HG02763 (cell line): ENCODE results near the gene VKORC1L1.
"Not testable (repeated sequence)": the region's sequence is repeated elsewhere in the genome, so short reads cannot be mapped to it uniquely, and the experiment has no call there.

Experiments used
- ATAC-seq: cut with Tn5 transposase; IDR thresholded peaks from one replicate; pipeline ENCODE4 v1.9.1; 2021; ENCODE audit warnings: mild to moderate bottlenecking, moderate library complexity; ENCODE audit not compliant: unreplicated experiment

Gene VKORC1L1

GRCh38 chr7:65884983-65885382 is 12.1 kb downstream of the VKORC1L1 start:
- not testable (repeated sequence) for ATAC-seq

GRCh38 chr7:65885533-65885932 is 12.7 kb downstream of the VKORC1L1 start:
- not testable (repeated sequence) for ATAC-seq

DNA sequence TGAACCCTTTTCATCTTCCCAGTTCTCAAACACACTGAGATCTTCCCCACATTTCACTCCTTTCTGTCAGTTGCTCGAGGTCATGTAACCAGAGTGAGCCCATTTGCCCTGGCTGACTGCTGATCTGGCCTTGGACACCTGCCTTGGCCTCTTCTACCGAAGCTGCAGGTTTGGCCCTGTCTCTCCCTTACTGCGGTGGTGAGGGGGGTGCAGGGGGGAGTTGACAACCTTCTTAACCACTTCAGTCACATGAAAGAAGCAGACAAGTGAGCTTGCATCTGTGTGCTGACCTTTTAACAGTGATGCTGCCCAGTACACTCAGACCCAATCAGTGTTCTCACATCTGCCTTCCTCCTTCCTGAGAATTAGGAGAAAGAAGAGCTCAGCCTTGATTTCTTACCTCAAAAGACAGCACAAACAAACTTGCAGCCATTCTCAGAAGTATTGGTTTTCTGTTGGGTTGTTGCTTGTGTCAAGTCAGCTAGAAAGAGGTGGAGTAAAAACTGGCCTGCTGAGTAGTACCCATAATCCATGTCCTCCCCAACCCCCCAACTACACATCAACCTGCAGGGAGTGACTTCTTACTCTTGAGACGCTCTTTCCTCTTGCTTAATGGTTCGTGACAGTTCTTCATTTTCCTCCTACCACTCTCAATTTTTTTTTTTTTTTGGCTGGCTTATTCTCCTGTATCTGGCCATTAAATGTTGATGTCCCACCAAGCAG is 15.7 kb downstream of the VKORC1L1 start:
- ATAC-seq: not testable (repeated sequence)

- not testable (repeated sequence) for ATAC-seq
Observed at GRCh38 chr7:65889722-65890121, 16.8 kb downstream of the VKORC1L1 start.

GRCh38 chr7:65892161-65892560 is 19.3 kb downstream of the VKORC1L1 start:
- no peak for ATAC-seq

- ATAC-seq: no peak
Observed at GRCh38 chr7:65892835-65893234, 20.0 kb downstream of the VKORC1L1 start.

GRCh38 chr7:65896279-65896870 is 23.5 kb downstream of the VKORC1L1 start:
- no peak for ATAC-seq

DNA sequence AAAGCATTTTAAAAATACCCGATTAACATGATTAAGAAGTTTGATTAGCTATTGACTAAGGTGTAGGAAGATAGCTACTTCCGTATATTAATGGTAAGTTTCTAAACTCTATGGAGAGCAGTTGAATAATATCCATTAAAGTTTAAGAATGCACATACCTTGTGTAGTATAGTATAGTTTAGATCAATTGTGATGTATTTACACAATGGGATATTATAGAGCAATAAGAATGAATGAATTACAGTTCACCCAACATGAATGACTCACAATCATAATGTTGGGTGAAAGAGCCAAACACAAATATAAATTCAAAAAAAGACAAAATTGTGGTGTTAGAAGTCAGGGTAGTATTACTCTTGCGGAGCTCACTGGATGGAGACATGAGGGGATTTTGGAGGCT is 24.4 kb downstream of the VKORC1L1 start:
- not testable (repeated sequence) for ATAC-seq

DNA sequence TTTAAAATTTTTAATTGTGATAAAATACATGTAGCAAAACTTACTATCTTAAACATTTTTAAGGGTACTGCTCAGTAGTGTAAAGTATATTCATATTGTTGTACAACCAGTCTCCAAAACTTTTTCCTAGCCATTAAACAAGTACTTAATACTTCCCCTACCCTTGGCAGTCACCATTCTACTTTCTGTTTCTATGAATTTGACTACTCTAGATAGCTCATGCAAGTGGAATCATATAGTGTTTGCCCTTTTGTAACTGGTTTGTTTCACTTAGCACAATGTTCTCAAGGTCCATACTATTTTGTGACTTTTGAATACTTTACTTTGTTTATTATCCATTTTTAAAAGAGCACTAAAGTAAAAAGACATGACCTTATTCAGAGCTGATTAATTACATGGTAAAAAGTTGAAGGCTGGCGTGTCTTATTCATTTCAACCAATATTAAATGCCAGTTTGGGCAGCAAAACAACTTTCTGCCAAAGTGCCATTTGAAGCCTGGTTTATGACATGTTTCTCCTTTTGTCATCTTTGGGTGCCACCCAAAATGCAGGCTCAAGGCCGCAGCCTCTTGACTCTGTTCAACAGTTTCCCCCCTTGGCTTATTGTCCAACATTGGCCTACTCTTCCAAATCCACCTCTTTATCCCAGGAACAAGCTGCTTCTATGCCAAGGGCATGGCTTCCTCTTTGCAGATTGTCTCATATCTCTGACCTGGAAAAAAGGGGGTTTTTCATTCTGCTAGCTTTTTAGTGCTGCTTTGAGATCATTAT is 26.0 kb downstream of the VKORC1L1 start:
- ATAC-seq: peak; percentile 74

- ATAC-seq: no peak
Observed at GRCh38 chr7:65902306-65902705, 29.4 kb downstream of the VKORC1L1 start.

DNA sequence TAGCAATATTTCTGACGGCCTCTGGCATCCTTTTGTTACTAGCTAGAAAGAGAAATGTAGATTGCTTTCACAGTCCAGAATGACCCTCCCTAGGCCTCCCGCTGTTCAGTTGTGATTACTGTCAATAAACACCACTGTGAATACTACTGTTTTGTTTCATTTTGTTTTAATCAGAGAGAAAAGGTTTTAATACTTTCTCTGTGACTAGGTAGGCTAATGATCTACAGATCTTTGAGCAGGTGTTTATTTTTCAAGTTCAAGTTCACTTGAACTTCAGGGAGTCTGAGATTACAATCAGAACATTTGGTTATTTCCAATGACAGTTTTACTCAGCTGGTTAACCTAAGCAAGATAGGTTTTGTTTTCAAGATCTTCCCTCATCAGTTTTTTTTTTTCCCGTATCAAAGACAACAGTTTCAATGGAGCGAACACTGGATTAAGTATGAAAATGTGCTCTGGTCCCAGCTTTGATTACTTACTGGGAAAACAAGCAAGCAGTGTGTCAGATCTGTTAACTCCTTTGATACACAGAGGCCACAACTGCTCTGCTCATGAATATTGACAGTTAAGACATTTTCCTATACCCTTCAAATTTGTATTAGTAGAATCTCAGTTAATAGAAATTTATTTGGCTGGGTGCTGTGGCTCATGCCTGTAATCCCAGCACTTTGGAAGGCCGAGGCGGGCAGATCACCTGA is 34.8 kb downstream of the VKORC1L1 start:
- ATAC-seq: no peak

GRCh38 chr7:65910237-65910636 is 37.4 kb downstream of the VKORC1L1 start:
- ATAC-seq: no peak

DNA sequence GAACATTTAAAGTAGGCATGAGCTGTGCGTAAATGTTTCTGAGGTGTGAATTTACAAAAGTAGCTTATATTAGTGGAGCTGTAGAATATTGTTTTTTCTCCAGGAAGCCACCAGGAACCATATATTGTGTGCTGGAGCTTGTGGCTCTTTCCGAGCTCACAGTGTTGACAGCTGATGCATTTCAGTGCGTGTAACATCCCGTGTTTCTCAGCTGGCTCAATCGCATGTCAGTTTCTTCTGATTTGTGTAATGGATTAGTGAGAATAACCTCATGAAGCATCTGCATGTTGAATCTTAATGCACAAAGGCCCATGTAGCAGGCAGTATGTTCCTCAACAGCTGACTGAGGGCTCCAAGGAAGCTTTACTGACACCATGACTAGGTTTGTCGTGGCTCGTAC is 39.4 kb downstream of the VKORC1L1 start:
- no peak for ATAC-seq

DNA sequence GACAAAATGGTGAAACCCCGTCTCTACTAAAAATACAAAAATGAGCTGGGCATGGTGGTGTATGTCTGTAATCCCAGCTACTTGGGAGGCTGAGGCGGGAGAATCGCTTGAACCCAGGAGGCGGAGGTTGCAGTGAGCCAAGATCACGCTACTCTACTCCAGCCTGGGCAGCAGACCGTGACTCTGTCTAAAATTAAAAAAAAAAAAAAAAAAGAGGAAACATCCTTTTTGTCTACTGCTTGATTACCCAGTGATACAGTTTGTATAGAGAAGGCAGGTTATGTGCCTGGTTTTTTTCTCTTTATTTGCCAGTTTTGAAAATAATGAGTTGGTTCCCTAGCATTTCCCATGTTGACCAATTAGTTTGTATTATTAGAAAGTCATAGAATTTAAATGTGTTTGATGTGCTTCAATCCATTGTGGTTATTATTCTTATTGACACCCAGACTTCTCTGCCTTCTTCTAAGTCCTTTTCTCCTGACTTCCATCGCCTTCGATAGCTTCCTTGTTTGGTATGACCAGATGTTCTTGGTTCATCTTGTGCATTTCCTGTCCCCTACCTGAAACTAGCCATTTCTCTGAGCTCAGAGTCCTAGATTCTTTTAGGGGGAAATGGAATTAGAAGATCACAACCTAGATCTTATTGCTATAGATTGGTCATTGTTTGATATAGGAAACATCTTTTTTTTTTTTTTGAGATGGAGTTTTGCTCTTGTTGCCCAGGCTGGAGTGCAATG is 43.2 kb downstream of the VKORC1L1 start:
- ATAC-seq: no peak

- no peak for ATAC-seq
Observed at GRCh38 chr7:65923316-65923715, 50.4 kb downstream of the VKORC1L1 start.

DNA sequence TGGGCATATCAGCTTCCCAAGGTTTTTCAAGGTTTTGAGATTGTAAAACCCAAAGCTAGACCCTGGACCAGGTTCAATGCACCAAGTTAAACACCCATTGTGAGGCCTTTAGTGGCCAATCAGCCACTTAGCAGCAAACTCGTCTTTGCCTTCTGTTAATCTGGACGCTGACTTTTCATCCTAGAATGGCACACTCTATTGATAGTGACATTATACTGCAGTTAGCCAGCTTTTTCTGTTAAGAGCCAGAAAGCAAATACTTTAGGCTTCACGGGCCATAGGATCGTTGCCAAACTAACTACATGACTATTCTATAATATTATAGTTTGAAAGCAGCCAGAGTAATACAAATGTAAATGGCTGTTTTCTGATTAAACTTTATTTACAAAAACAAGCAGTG is 51.3 kb downstream of the VKORC1L1 start:
- ATAC-seq: no peak

- no peak for ATAC-seq
Observed at GRCh38 chr7:65925040-65925439, 52.2 kb downstream of the VKORC1L1 start.

DNA sequence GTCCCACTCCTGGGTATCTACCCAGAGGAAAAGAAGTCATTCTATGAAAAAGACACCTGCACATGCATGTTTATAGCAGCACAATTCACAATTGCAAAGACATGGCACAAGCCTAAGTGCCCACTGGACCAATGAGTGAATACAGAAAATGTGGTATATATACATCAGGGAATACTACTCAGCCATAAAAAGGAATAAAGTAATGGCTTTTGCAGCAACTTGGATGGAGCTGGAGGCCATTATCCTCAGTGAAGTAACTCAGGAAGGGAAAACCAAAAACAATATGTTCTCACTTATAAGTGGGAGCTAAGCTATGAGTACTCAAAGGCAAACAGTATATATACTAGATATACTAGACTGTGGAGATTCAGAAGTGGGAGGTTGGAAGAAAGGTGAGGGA is 53.7 kb downstream of the VKORC1L1 start:
- ATAC-seq: no peak

DNA sequence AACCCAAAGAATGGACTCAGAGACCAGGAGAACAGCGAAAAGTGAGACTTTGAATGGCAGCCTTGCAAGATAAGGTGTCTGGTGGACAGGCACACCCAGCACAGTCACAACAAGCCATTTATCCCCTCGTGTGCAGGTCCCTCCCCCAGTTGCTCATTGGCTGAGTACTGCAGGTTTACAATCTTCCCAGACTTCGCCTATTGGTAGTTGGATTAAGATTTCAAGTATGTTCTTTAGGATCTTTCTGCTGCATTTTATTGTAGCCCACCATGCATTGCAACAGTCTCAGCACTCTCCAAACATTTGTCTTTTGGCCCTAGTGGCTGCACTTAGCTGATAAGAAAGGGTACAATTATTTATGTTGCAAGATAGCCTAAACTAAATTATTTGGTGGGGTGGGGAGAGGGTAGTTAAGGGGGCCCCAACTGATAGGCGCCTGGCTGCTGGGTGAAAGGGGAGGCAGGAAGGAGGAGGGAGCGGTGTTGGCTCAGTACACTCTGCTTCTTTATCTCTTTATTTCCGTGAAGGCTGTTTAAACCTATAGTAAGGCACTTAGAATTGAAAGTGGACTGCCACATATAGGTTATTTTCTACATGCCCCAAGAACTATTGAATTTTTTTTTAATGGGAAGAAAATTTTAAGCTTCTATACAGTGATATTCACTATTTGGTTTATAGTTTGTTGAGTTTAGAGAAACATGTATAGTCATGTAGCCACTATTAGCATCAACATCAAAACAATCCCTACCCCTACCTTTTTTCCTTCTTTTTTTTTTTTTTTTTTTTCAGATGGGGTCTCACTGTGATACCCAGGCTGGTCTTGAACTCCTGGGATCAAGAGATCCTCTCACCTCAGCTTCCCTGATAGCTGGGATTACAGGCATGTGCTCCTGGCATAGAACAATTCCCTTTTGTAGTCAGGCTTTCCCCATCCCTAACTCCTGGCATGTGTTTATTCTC is 54.9 kb downstream of the VKORC1L1 start:
- no peak for ATAC-seq

- ATAC-seq: no peak
Observed at GRCh38 chr7:65931685-65932084, 58.8 kb downstream of the VKORC1L1 start.
